GM12878 (cell line): Measurements from ENCODE around the gene OSMR. TPM values are rescaled to one million over a fixed set of nuclear protein-coding genes. Genes with fewer than 3 reads are reported as not detected.

Experiments
- ATAC-seq: fragments of 200-7000 bp; cut with Tn5 transposase; 3 replicates; pipeline ENCODE4 v1.9.1; 2020; ENCODE audit warnings: mild to moderate bottlenecking, moderate library complexity
- BruUV-seq: library from RNA; stranded (reverse); fragments of 400-500 nt; replicated peaks from 2 replicates; lab custom pipeline; 2021; lab: Mats Ljungman, UMichigan
- CTCF ChIA-PET: fragments of 300-600 bp; sonication (Branson Sonifier 250); formaldehyde crosslinking; extraction: SDS; loops from one replicate; lab custom pipeline; 2021; ENCODE audit warnings: inconsistent platforms; lab: Yijun Ruan, JAX
- POLR2A ChIA-PET: fragments of 350-600 bp; formaldehyde crosslinking; extraction: SDS; loops from one replicate; lab custom pipeline; 2021; ENCODE audit warnings: inconsistent platforms; lab: Charles Lee
- RAD21 ChIA-PET: fragments of 300-600 bp; sonication (Branson Sonifier 250); formaldehyde crosslinking; loops from one replicate; lab custom pipeline; 2023; ENCODE audit warnings: antibody characterized with exemption; ENCODE audit not compliant: unreplicated experiment; lab: Charles Lee
- SMC1A ChIA-PET: fragments of 300-600 bp; sonication (Branson Sonifier 250); formaldehyde crosslinking; loops from one replicate; lab custom pipeline; 2023; ENCODE audit not compliant: unreplicated experiment, uncharacterized antibody; lab: Charles Lee
- DNase-seq: peaks from one replicate; pipeline ENCODE4 v3.0.0-alpha.2; 2011; ENCODE audit warnings: low read depth, low spot score
- FAIRE-seq: peaks from 3 replicates; lab custom pipeline; 2011; peaks lifted over from hg19 to GRCh38; lab: Jason Lieb, UNC
- H2AFZ ChIP-seq: 2 replicates; pipeline ENCODE4 v1.6.0; 2011; ENCODE audit warnings: low read depth, low read length, control low read depth; ENCODE audit not compliant: control insufficient read depth
- H3K27ac ChIP-seq: 2 replicates; pipeline ENCODE4 v1.5.1; 2011; ENCODE audit warnings: control low read depth; ENCODE audit not compliant: control insufficient read depth, insufficient read depth
- H3K27me3 ChIP-seq, 2 experiments: replicated peaks in 1 of 2; 2 replicates each; pipeline versions ENCODE4 v1.6.0 to v1.6.1; 2011; ENCODE audit warnings: low read length in 1 of 2; ENCODE audit not compliant: control insufficient read depth in 2 of 2, insufficient read depth in 2 of 2
- H3K36me3 ChIP-seq, 2 experiments: 2 replicates each; pipeline ENCODE4 v1.5.1; 2011; ENCODE audit warnings: low read length in 1 of 2; ENCODE audit not compliant: control insufficient read depth in 2 of 2, insufficient read depth in 2 of 2
- H3K4me1 ChIP-seq: 2 replicates; pipeline ENCODE4 v1.6.1; 2011; ENCODE audit warnings: mild to moderate bottlenecking, low read length, moderate library complexity, mixed read lengths; ENCODE audit not compliant: control insufficient read depth, insufficient read depth
- H3K4me2 ChIP-seq: 2 replicates; pipeline ENCODE4 v1.6.0; 2011; ENCODE audit warnings: control low read depth; ENCODE audit not compliant: control insufficient read depth, insufficient read depth
- H3K4me3 ChIP-seq: fragments of 200-600 bp; sonication (generic); 2 replicates; pipeline ENCODE4 v1.5.1; 2016
- H3K79me2 ChIP-seq: 2 replicates; pipeline ENCODE4 v1.6.0; 2011; ENCODE audit warnings: low read length; ENCODE audit not compliant: control insufficient read depth, insufficient read depth
- H3K9ac ChIP-seq: 2 replicates; pipeline ENCODE4 v1.8.0; 2011; ENCODE audit warnings: low read length, control low read depth, mixed read lengths; ENCODE audit not compliant: control insufficient read depth, insufficient read depth
- H3K9me3 ChIP-seq: replicated peaks from 3 replicates; pipeline ENCODE4 v1.5.1; 2011; ENCODE audit warnings: mild to moderate bottlenecking, low read length; ENCODE audit not compliant: control insufficient read depth, insufficient read depth
- H4K20me1 ChIP-seq: 2 replicates; pipeline ENCODE4 v1.6.0; 2011; ENCODE audit not compliant: control insufficient read depth, insufficient read depth
- CHD2 ChIP-seq: IDR thresholded peaks from 2 replicates; pipeline ENCODE4 v1.6.1; 2011; ENCODE audit warnings: low read depth, low read length, improper control_type of control experiment, borderline replicate concordance
- DPF2 ChIP-seq: fragments of 450-650 bp; IDR thresholded peaks from 2 replicates; pipeline ENCODE4 v1.6.1; 2017; ENCODE audit warnings: mild to moderate bottlenecking
- HDAC2 ChIP-seq: fragments of 200-600 bp; sonication (generic); IDR thresholded peaks from 2 replicates; pipeline ENCODE4 v1.6.1; 2017
- KLF5 ChIP-seq: fragments of 450-650 bp; IDR thresholded peaks from 2 replicates; pipeline ENCODE4 v1.6.1; 2014; ENCODE audit warnings: mild to moderate bottlenecking; ENCODE audit not compliant: partially characterized antibody
- RFX5 ChIP-seq: IDR thresholded peaks from 2 replicates; pipeline ENCODE4 v1.6.1; 2011; ENCODE audit warnings: low read depth, low read length, improper control_type of control experiment
- ZBTB40 ChIP-seq: fragments of 450-650 bp; IDR thresholded peaks from 2 replicates; pipeline ENCODE4 v1.6.1; 2016; ENCODE audit warnings: mild to moderate bottlenecking, moderate library complexity, borderline replicate concordance
- ZNF384 ChIP-seq: IDR thresholded peaks from 2 replicates; pipeline ENCODE4 v1.6.1; 2012; ENCODE audit warnings: low read depth, mild to moderate bottlenecking, low read length, improper control_type of control experiment, borderline replicate concordance
- in situ Hi-C: fragments of 300-500 bp; cut with MboI; formaldehyde crosslinking; loops from 9 replicates; pipeline ENCODE4 v1.14.3; 2018; ENCODE audit warnings: mixed read lengths
- intact Hi-C: fragments of 100-400 bp; cut with micrococcal nuclease; formaldehyde crosslinking; loops from one replicate; pipeline ENCODE4 v1.14.2; 2022; ENCODE audit not compliant: unreplicated experiment
- polyA plus RNA-seq, 11 experiments: library from polyadenylated mRNA; depleted of rRNA in 4 of 11; unstranded in 6 of 11; stranded (reverse) in 5 of 11; fragments of >200 nt; fragmentation: Nextera tagmentation in 4 of 11; fragmentation: Illumina TruSeq in 1 of 11; extraction: Ambion mirVana in 4 of 11; extraction: Trizol in 1 of 11; gene quantifications; 1 replicate in 1 of 11; 2 replicates in 10 of 11; pipeline versions ENCODE4 v1.2.1 to v1.2.3, GENCODE V29; 2011 to 2016; ENCODE audit warnings: inconsistent platforms in 2 of 11, missing spikeins in 2 of 11, low read depth in 1 of 11
- total RNA-seq, 4 experiments: library from RNA; depleted of rRNA in 3 of 4; stranded (reverse); fragments of >200 nt in 3 of 4; fragmentation: Illumina TruSeq in 1 of 4; extraction: Trizol in 1 of 4; gene quantifications; 2 replicates each; pipeline versions ENCODE4 v1.2.1 to v1.2.3, GENCODE V29; 2013 to 2021
- TF ChIP-seq, protein P1 (sequence below): fragments of 450-650 bp; IDR thresholded peaks from 2 replicates; pipeline ENCODE4 v1.6.1; 2014; ENCODE audit warnings: mild to moderate bottlenecking
- TF ChIP-seq, protein P2 (sequence below): fragments of 150-350 bp; IDR thresholded peaks from 2 replicates; pipeline ENCODE4 v1.6.1; 2014; ENCODE audit warnings: mild to moderate bottlenecking, low read depth, low read length

OSMR gene
- total and polyA plus RNA-seq, 10 of the 15 experiments (the other 5 are each of a cell fraction or from before 2014, with no cell fraction given), result 0.03 to 0.05 TPM; not detected in 8

- CTCF ChIA-PET, result interaction anchor here (0.9 to 1.3 kb wide), 3 partner anchors 15 to 131 kb away, joined by 3 to 6 read pairs (median 3); no protein-coding TSS in a partner anchor
- ATAC-seq, result no peak
- BruUV-seq, result no TSS peak
Observed at GRCh38 chr5:38948501-38948900, 102.7 kb downstream of the OSMR start.

More at GRCh38 chr5:38948501-38948900, 102.7 kb downstream of the OSMR start:
- intact Hi-C loops, result no loop called here
- no peaks in the 10 kb centered on the region for H3K4me1 ChIP-seq
- H3K27me3 ChIP-seq, result no peaks in the 10 kb centered on the region
- no peaks in the 10 kb centered on the region for H4K20me1 ChIP-seq
- RAD21 ChIA-PET, result no interaction called here
- no peak overlapping the region for H2AFZ ChIP-seq
- H3K79me2 ChIP-seq, result no peaks in the 10 kb centered on the region
- DNase-seq (no peak), FAIRE-seq (no peak)
- no peak overlapping the region for H3K4me2 ChIP-seq
- no peak overlapping the region for H3K4me3 ChIP-seq
- POLR2A ChIA-PET, result no interaction called here
- H3K9ac ChIP-seq, result no peak overlapping the region
- SMC1A ChIA-PET, result interaction anchor here (0.5 to 1.5 kb wide), 3 partner anchors 12 to 93 kb away, joined by 3 to 7 read pairs (median 3); no protein-coding TSS in a partner anchor
- no peak overlapping the region for H3K27ac ChIP-seq
- H3K9me3 ChIP-seq, result no peaks in the 10 kb centered on the region
- TF ChIP-seq RFX5 (no peak), KLF5 (no peak), ZBTB40 (no peak), DPF2 (no peak), HDAC2 (no peak), ZNF384 (no peak), CHD2 (no peak)
- TF ChIP-seq, protein P1, sequence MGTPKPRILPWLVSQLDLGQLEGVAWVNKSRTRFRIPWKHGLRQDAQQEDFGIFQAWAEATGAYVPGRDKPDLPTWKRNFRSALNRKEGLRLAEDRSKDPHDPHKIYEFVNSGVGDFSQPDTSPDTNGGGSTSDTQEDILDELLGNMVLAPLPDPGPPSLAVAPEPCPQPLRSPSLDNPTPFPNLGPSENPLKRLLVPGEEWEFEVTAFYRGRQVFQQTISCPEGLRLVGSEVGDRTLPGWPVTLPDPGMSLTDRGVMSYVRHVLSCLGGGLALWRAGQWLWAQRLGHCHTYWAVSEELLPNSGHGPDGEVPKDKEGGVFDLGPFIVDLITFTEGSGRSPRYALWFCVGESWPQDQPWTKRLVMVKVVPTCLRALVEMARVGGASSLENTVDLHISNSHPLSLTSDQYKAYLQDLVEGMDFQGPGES, result no peak
- TF ChIP-seq, protein P2, sequence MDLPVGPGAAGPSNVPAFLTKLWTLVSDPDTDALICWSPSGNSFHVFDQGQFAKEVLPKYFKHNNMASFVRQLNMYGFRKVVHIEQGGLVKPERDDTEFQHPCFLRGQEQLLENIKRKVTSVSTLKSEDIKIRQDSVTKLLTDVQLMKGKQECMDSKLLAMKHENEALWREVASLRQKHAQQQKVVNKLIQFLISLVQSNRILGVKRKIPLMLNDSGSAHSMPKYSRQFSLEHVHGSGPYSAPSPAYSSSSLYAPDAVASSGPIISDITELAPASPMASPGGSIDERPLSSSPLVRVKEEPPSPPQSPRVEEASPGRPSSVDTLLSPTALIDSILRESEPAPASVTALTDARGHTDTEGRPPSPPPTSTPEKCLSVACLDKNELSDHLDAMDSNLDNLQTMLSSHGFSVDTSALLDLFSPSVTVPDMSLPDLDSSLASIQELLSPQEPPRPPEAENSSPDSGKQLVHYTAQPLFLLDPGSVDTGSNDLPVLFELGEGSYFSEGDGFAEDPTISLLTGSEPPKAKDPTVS, result no peak
- TF ChIP-seq, all 136 proteins: peak for 0
- H3K36me3 ChIP-seq, result peaks cover 8 to 23% of the 10 kb centered on the region in 2 experiments
- in situ Hi-C loops, result no loop called here
